HG02870 (cell line): ENCODE data around the gene ORM2.

Source experiments
- ATAC-seq: cut with Tn5 transposase; IDR thresholded peaks from one replicate; pipeline ENCODE4 v1.9.1; 2021; ENCODE audit warnings: mild to moderate bottlenecking, moderate library complexity; ENCODE audit not compliant: unreplicated experiment

The ORM2 gene

GRCh38 chr9:114291886-114292590, 37.6 kb upstream of the ORM2 start:
- no peak for ATAC-seq

GRCh38 chr9:114294664-114295063, 35.0 kb upstream of the ORM2 start:
- ATAC-seq: no peak

GRCh38 chr9:114296338-114296737, 33.3 kb upstream of the ORM2 start:
- no peak for ATAC-seq

GRCh38 chr9:114299286-114300152, 30.1 kb upstream of the ORM2 start:
- ATAC-seq: no peak

- no peak for ATAC-seq
Observed at GRCh38 chr9:114300153-114300845, 29.4 kb upstream of the ORM2 start.

GRCh38 chr9:114300846-114301797, 28.5 kb upstream of the ORM2 start:
- no peak for ATAC-seq

GRCh38 chr9:114301798-114302565, 27.7 kb upstream of the ORM2 start:
- ATAC-seq: no peak

GRCh38 chr9:114302727-114303126, 26.9 kb upstream of the ORM2 start:
- no peak for ATAC-seq

- no peak for ATAC-seq
Observed at GRCh38 chr9:114303571-114303970, 26.1 kb upstream of the ORM2 start.

GRCh38 chr9:114303977-114304376, 25.7 kb upstream of the ORM2 start:
- ATAC-seq: no peak

GRCh38 chr9:114304416-114305188, 25.1 kb upstream of the ORM2 start:
- no peak for ATAC-seq

GRCh38 chr9:114307899-114308267, 21.8 kb upstream of the ORM2 start:
- no peak for ATAC-seq

- ATAC-seq: no peak
Observed at GRCh38 chr9:114308361-114308950, 21.2 kb upstream of the ORM2 start.

GRCh38 chr9:114309096-114309495, 20.6 kb upstream of the ORM2 start:
- ATAC-seq: no peak

GRCh38 chr9:114310471-114311450, 18.9 kb upstream of the ORM2 start:
- ATAC-seq: no peak

GRCh38 chr9:114311571-114312512, 17.8 kb upstream of the ORM2 start:
- no peak for ATAC-seq
